ENCODE measurements around the gene KLHL29. TPM values are rescaled to one million over a fixed set of nuclear protein-coding genes. Genes with fewer than 3 reads are reported as not detected.

The KLHL29 gene
- total and polyA plus RNA-seq, 2 experiments from 2014 or later, result 1.5 to 6.5 TPM

DNA sequence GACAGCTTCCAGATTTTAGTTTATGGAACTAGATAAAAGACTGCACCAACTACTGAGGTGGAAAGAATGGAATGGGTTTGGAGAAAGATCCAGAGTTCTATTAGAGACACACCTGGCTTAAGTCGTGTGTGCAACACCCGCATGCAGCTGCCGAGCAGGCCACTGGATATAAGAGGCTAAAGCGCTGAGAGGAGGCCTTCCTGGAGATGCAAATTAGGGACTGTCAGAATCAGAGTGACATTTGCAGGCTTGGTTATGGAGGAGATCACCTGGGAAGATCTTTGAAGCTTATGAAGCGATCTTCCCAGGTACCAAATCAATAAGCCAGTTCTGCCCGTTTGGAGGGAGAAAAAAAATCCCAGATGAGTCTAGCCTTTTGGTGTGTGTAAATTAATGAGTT lies 30.4 kb upstream of the KLHL29 start (continued):
- TF ChIP-seq JUNB (IDR thresholded peaks at IDR 0.05; ENCODE audit: unreplicated experiment), result no peak
- TF ChIP-seq EZH2 (IDR thresholded peaks at IDR 0.05; ENCODE audit: low read depth, unreplicated experiment), result no peak
- TF ChIP-seq ZNF331 (CRISPR knock-in tag; IDR thresholded peaks at IDR 0.05; ENCODE audit: low read depth), result no peak
- TF ChIP-seq POLR2AphosphoS5 (IDR thresholded peaks at IDR 0.05; ENCODE audit: low read depth), result no peak
- TF ChIP-seq, protein P1, sequence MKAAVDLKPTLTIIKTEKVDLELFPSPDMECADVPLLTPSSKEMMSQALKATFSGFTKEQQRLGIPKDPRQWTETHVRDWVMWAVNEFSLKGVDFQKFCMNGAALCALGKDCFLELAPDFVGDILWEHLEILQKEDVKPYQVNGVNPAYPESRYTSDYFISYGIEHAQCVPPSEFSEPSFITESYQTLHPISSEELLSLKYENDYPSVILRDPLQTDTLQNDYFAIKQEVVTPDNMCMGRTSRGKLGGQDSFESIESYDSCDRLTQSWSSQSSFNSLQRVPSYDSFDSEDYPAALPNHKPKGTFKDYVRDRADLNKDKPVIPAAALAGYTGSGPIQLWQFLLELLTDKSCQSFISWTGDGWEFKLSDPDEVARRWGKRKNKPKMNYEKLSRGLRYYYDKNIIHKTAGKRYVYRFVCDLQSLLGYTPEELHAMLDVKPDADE (IDR thresholded peaks at IDR 0.05), result no peak
- TF ChIP-seq STAT1 (IDR thresholded peaks at IDR 0.05; ENCODE audit: unreplicated experiment), result no peak
- no peak for TF ChIP-seq ZNF114 (CRISPR knock-in tag; IDR thresholded peaks at IDR 0.05)

- Histone ChIP-seq H3F3A (replicated peaks; ENCODE audit: low read depth) (no peaks in the 10 kb centered on the region), H4K20me1 (replicated peaks; ENCODE audit: insufficient read depth) (no peaks in the 10 kb centered on the region), H3K4me3 (no peak overlapping the region), H3K79me2 (replicated peaks; ENCODE audit: insufficient read depth) (no peaks in the 10 kb centered on the region), H3K36me3 (ENCODE audit: insufficient read depth) (no peaks in the 10 kb centered on the region), H3K4me1 (ENCODE audit: insufficient read depth) (peaks cover 3% of the 10 kb centered on the region; the same call in 1 of the 2 replicates), H3K27me3 (ENCODE audit: insufficient read depth) (peaks cover 16% of the 10 kb centered on the region), H3K4me2 (no peak overlapping the region), H2AFZ (no peak overlapping the region), H3K9me2 (ENCODE audit: insufficient read depth) (0 out of 2 replicates have a peak, but pooled peaks cover 7% of the 10 kb centered on the region), H3K27ac (ENCODE audit: low read depth) (no peak overlapping the region)
- DNase-seq (ENCODE audit: low spot score) (no peak), ATAC-seq (no peak)
- Mint-ChIP-seq H3K27ac (no peak overlapping the region), H3K27me3 (ENCODE audit: insufficient read depth, low read depth, poor library complexity) (peaks cover 17% of the 10 kb centered on the region), H3K4me3 (no peak overlapping the region), H3K9me3 (no peaks in the 10 kb centered on the region), H3K36me3 (ENCODE audit: low read depth) (no peaks in the 10 kb centered on the region), H3K4me1 (peaks cover 4% of the 10 kb centered on the region; the same call in 1 of the 3 replicates)
- TF ChIP-seq, protein P2, sequence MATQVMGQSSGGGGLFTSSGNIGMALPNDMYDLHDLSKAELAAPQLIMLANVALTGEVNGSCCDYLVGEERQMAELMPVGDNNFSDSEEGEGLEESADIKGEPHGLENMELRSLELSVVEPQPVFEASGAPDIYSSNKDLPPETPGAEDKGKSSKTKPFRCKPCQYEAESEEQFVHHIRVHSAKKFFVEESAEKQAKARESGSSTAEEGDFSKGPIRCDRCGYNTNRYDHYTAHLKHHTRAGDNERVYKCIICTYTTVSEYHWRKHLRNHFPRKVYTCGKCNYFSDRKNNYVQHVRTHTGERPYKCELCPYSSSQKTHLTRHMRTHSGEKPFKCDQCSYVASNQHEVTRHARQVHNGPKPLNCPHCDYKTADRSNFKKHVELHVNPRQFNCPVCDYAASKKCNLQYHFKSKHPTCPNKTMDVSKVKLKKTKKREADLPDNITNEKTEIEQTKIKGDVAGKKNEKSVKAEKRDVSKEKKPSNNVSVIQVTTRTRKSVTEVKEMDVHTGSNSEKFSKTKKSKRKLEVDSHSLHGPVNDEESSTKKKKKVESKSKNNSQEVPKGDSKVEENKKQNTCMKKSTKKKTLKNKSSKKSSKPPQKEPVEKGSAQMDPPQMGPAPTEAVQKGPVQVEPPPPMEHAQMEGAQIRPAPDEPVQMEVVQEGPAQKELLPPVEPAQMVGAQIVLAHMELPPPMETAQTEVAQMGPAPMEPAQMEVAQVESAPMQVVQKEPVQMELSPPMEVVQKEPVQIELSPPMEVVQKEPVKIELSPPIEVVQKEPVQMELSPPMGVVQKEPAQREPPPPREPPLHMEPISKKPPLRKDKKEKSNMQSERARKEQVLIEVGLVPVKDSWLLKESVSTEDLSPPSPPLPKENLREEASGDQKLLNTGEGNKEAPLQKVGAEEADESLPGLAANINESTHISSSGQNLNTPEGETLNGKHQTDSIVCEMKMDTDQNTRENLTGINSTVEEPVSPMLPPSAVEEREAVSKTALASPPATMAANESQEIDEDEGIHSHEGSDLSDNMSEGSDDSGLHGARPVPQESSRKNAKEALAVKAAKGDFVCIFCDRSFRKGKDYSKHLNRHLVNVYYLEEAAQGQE (IDR thresholded peaks at IDR 0.05; ENCODE audit: unreplicated experiment), result no peak
- TF ChIP-seq JUNB (IDR thresholded peaks at IDR 0.05; ENCODE audit: unreplicated experiment), result no peak
- TF ChIP-seq NANOG (IDR thresholded peaks at IDR 0.05; ENCODE audit: borderline replicate concordance), result no peak
- TF ChIP-seq POLR2AphosphoS5 (IDR thresholded peaks at IDR 0.05; ENCODE audit: low read depth), result no peak
- no peak for TF ChIP-seq EZH2phosphoT487 (IDR thresholded peaks at IDR 0.05; ENCODE audit: unreplicated experiment)
- no peak for TF ChIP-seq EZH2 (IDR thresholded peaks at IDR 0.05; ENCODE audit: low read depth, unreplicated experiment)
- TF ChIP-seq CTCF (conservative IDR thresholded peaks at IDR 0.05; ENCODE audit: low read depth in 2 of 2), result no peak
- TF ChIP-seq STAT1 (IDR thresholded peaks at IDR 0.05; ENCODE audit: unreplicated experiment), result no peak
- no peak for TF ChIP-seq CREB1 (CRISPR knock-in tag; IDR thresholded peaks at IDR 0.05; ENCODE audit: low read depth)
- no peak for TF ChIP-seq ZNF114 (CRISPR knock-in tag; IDR thresholded peaks at IDR 0.05)
- TF ChIP-seq, protein P1 (IDR thresholded peaks at IDR 0.05), result no peak
These were observed 30.0 kb upstream of the KLHL29 start for GRCh38 chr2:23355001-23355400.
